ENCODE data around the gene FITM1. TPM values are rescaled to one million over a fixed set of nuclear protein-coding genes. Genes with fewer than 3 reads are reported as not detected.

Gene FITM1
- total and polyA plus RNA-seq, 2 experiments from 2014 or later, result 0.53 TPM; not detected in 1

- no peak overlapping the region for H2AFZ ChIP-seq
- Mint-ChIP-seq H3K9me3 (peaks cover 3% of the 10 kb centered on the region; the same call in 1 of the 3 replicates), H3K4me3 (no peak overlapping the region), H3K27ac (no peak overlapping the region), H3K36me3 (ENCODE audit: low read depth) (peaks cover 58% of the 10 kb centered on the region), H3K27me3 (ENCODE audit: insufficient read depth, low read depth, poor library complexity) (peaks cover 13% of the 10 kb centered on the region), H3K4me1 (peaks cover 16% of the 10 kb centered on the region)
- no peak overlapping the region for H3K4me3 ChIP-seq
- H3K27ac ChIP-seq (ENCODE audit: low read depth), result no peak overlapping the region
- H3K4me1 ChIP-seq (ENCODE audit: insufficient read depth), result peaks cover 6% of the 10 kb centered on the region
- TF ChIP-seq, protein P1, sequence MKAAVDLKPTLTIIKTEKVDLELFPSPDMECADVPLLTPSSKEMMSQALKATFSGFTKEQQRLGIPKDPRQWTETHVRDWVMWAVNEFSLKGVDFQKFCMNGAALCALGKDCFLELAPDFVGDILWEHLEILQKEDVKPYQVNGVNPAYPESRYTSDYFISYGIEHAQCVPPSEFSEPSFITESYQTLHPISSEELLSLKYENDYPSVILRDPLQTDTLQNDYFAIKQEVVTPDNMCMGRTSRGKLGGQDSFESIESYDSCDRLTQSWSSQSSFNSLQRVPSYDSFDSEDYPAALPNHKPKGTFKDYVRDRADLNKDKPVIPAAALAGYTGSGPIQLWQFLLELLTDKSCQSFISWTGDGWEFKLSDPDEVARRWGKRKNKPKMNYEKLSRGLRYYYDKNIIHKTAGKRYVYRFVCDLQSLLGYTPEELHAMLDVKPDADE (IDR thresholded peaks at IDR 0.05), result no peak
- ATAC-seq (no peak), DNase-seq (ENCODE audit: low spot score) (no peak)
- H4K20me1 ChIP-seq (replicated peaks; ENCODE audit: insufficient read depth), result no peaks in the 10 kb centered on the region; the same call in none of the 2 replicates
- H3K36me3 ChIP-seq (ENCODE audit: insufficient read depth), result peaks cover 19% of the 10 kb centered on the region; the same call in 1 of the 2 replicates
- no peaks in the 10 kb centered on the region for H3F3A ChIP-seq (replicated peaks; ENCODE audit: low read depth)
- no peak overlapping the region for H3K4me2 ChIP-seq
- peaks cover 11% of the 10 kb centered on the region for H3K79me2 ChIP-seq (replicated peaks; ENCODE audit: insufficient read depth)
- H3K27me3 ChIP-seq (ENCODE audit: insufficient read depth), result no peaks in the 10 kb centered on the region
- H3K9me2 ChIP-seq (ENCODE audit: insufficient read depth), result no peaks in the 10 kb centered on the region
Measured at GRCh38 chr14:24119691-24120090, 10.8 kb upstream of the FITM1 start.

GRCh38 chr14:24121210-24121609 lies 9.2 kb upstream of the FITM1 start:
- H3K79me2 ChIP-seq (replicated peaks; ENCODE audit: insufficient read depth), result peaks cover 6% of the 10 kb centered on the region
- ATAC-seq, result no peak
- Mint-ChIP-seq H3K4me3 (no peak overlapping the region), H3K27me3 (ENCODE audit: insufficient read depth, low read depth, poor library complexity) (peaks cover 3% of the 10 kb centered on the region), H3K9me3 (no peaks in the 10 kb centered on the region), H3K4me1 (peaks cover 5% of the 10 kb centered on the region; the same call in 2 of the 3 replicates), H3K36me3 (ENCODE audit: low read depth) (peaks cover 58% of the 10 kb centered on the region), H3K27ac (no peak overlapping the region)
- H4K20me1 ChIP-seq (replicated peaks; ENCODE audit: insufficient read depth), result no peaks in the 10 kb centered on the region; the same call in 1 of the 2 replicates
- no peak overlapping the region for H3K4me3 ChIP-seq
- H2AFZ ChIP-seq, result no peak overlapping the region
- no peaks in the 10 kb centered on the region for H3K9me2 ChIP-seq (ENCODE audit: insufficient read depth)
- no peak overlapping the region for H3K4me2 ChIP-seq
- H3K36me3 ChIP-seq (ENCODE audit: insufficient read depth), result peaks cover 19% of the 10 kb centered on the region; the same call in 1 of the 2 replicates
- DNase-seq (ENCODE audit: low spot score), result no peak
- peaks cover under 1% of the 10 kb centered on the region; the same call in 1 of the 2 replicates for H3K4me1 ChIP-seq (ENCODE audit: insufficient read depth)
- H3K27me3 ChIP-seq (ENCODE audit: insufficient read depth), result no peaks in the 10 kb centered on the region
- no peak overlapping the region for H3K27ac ChIP-seq (ENCODE audit: low read depth)
- no peaks in the 10 kb centered on the region for H3F3A ChIP-seq (replicated peaks; ENCODE audit: low read depth)
- no peak for TF ChIP-seq EZH2phosphoT487 (IDR thresholded peaks at IDR 0.05; ENCODE audit: unreplicated experiment)
- no peak for TF ChIP-seq EZH2 (IDR thresholded peaks at IDR 0.05; ENCODE audit: low read depth, unreplicated experiment)
- TF ChIP-seq, protein P1 (IDR thresholded peaks at IDR 0.05), result no peak
- TF ChIP-seq STAT1 (IDR thresholded peaks at IDR 0.05; ENCODE audit: unreplicated experiment), result no peak
- TF ChIP-seq CREB1 (CRISPR knock-in tag; IDR thresholded peaks at IDR 0.05; ENCODE audit: low read depth), result no peak
- TF ChIP-seq ZNF462 (CRISPR knock-in tag; IDR thresholded peaks at IDR 0.05), result no peak
